Fibroblast of villous mesenchyme (primary cell): ENCODE measurements around the gene CHST5. TPM values are rescaled to one million over a fixed set of nuclear protein-coding genes. Genes with fewer than 3 reads are reported as not detected.
"Not testable (repeated sequence)": the region's sequence is repeated elsewhere in the genome, so short reads cannot be mapped to it uniquely, and the experiment has no call there.

Experiments used
- DNase-seq: peaks from one replicate; pipeline ENCODE4 v3.0.0-alpha.2; 2010; ENCODE audit warnings: low read depth
- H3K4me3 ChIP-seq: 2 replicates; pipeline ENCODE4 v1.5.1; 2011; ENCODE audit warnings: low read depth, mild to moderate bottlenecking, low read length
- CTCF ChIP-seq: IDR thresholded peaks from 2 replicates; pipeline ENCODE4 v1.5.1; 2012; ENCODE audit warnings: low read depth, mild to moderate bottlenecking, low read length; ENCODE audit not compliant: insufficient read depth
- total RNA-seq: library from RNA; depleted of rRNA; stranded (reverse); fragments of >200 nt; gene quantifications from 2 replicates; pipeline ENCODE4 v1.2.3, GENCODE V29; 2012

The CHST5 gene
- total RNA-seq, 1 donor = not detected

GRCh38 chr16:75527825-75528299 lies 8.0 kb downstream of the CHST5 start:
- H3K4me3 ChIP-seq = no peak overlapping the region
- no peak for TF ChIP-seq CTCF
- DNase-seq = no peak

DNA sequence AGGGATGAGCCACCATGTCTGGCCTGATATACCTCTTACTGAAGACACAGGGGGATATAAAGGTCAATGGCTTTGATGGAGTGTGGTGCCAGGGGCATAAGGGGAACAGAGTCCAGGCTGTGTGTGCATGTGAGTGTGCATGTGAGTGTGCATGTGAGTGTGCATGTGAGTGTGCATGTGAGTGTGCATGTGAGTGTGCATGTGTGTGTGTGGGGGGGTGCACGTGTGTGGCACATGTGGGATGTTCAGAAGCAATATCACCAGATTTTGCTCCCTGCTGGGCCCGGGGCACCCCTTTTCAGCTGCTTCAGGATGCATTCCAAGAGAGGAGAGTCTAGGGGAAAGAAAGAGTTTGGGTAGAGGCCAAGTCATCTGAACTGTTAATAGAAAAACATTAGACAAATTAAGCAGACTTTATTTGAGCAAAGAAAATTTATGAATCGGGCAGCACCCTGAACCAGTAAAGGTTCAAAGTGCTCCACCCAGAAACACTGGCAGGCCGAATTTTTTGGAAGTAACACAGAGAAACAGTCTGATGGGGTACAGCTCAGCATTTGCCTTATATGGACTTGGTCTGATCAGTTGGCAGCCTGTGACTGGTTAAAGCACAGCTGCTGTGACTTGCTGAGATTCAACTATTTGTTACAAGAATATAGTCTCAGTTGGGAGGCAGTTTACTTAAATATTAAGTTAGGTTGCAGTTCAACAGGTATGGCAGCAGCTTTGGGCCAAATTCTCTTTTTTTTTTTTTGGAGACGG lies 9.7 kb downstream of the CHST5 start:
- DNase-seq = no peak
- no peak overlapping the region for H3K4me3 ChIP-seq
- TF ChIP-seq CTCF = no peak

DNA sequence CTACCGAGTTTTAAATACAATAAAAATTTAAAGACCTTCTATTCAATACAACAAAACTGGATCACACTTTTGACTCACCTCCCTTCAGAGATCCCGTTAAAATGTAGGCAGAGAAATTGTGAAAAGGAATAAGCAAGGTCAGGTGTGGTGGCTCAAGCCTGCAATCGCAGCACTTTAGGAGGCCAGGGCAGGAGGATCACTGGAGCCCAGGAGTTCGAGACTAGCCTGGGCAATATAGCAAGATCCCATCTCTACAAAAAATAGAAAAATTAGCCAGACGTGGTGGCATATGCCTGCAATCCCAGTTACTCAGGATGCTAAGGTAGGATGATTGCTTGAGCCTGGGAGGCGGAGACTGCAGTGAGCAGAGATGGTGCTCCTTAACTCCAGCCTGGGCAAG lies 16.7 kb downstream of the CHST5 start:
- DNase-seq = no peak
- H3K4me3 ChIP-seq = no peak overlapping the region
- TF ChIP-seq CTCF = no peak

GRCh38 chr16:75516189-75516966 lies 19.5 kb downstream of the CHST5 start:
- not testable (repeated sequence) for DNase-seq

DNA sequence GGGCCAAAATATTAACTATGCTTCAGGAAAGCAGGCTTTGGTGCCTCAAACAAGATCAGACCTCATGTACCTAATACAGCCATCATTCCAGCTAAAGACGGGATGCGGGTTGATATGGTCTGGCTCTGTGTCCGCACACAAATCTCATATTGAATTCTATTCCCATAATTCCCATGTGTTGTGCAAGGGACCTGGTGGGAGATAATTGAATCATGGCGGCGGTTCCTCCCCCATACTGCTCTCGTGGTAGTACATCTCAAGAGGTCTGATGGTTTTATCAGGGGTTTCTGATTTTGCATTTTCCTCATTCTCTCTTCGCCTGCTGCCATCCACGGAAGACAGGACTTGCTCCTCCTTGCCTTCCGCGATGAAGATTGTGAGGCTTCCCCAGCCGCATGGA lies 21.6 kb downstream of the CHST5 start:
- H3K4me3 ChIP-seq = no peak overlapping the region
- no peak for TF ChIP-seq CTCF
- DNase-seq = no peak

More at GRCh38 chr16:75516189-75516966, 19.5 kb downstream of the CHST5 start:
- H3K4me3 ChIP-seq = peak overlapping the region; percentile 87

GRCh38 chr16:75506574-75506973 lies 29.3 kb downstream of the CHST5 start:
- TF ChIP-seq CTCF = no peak
- peak; percentile 82 for DNase-seq

GRCh38 chr16:75506107-75506506 lies 29.8 kb downstream of the CHST5 start:
- no peak overlapping the region for H3K4me3 ChIP-seq
- no peak for DNase-seq
- no peak for TF ChIP-seq CTCF

More at GRCh38 chr16:75506574-75506973, 29.3 kb downstream of the CHST5 start:
- no peak overlapping the region for H3K4me3 ChIP-seq
